Chondrocyte (in vitro differentiated cells): ENCODE measurements around the gene SND1. TPM values are rescaled to one million over a fixed set of nuclear protein-coding genes. Genes with fewer than 3 reads are reported as not detected.

Experiments
- DNase-seq: peaks from one replicate; pipeline ENCODE4 v3.0.0; 2021; ENCODE audit warnings: mixed read lengths, low spot score
- H3K27ac Mint-ChIP-seq: one replicate; pipeline ENCODE4 v1.8.0; 2021; ENCODE audit warnings: mild to moderate bottlenecking, moderate library complexity, mixed read lengths; ENCODE audit not compliant: unreplicated experiment
- H3K27me3 Mint-ChIP-seq: 2 replicates; pipeline ENCODE4 v1.8.0; 2021; ENCODE audit warnings: low read depth, mixed read lengths
- H3K36me3 Mint-ChIP-seq: 2 replicates; pipeline ENCODE4 v1.8.0; 2021; ENCODE audit warnings: low read depth, mixed read lengths
- H3K4me1 Mint-ChIP-seq: 2 replicates; pipeline ENCODE4 v1.8.0; 2021; ENCODE audit warnings: low read depth, mild to moderate bottlenecking, mixed read lengths
- H3K4me3 Mint-ChIP-seq: one replicate; pipeline ENCODE4 v1.8.0; 2021; ENCODE audit warnings: mild to moderate bottlenecking, moderate library complexity, mixed read lengths; ENCODE audit not compliant: unreplicated experiment
- H3K9me3 Mint-ChIP-seq: 2 replicates; pipeline ENCODE4 v1.8.0; 2021; ENCODE audit warnings: low read depth, mixed read lengths
- CTCF ChIP-seq: fragments of 200-600 bp; sonication (generic); IDR thresholded peaks from 2 replicates; pipeline ENCODE4 v1.5.0; 2021; ENCODE audit warnings: antibody characterized with exemption, mild to moderate bottlenecking, moderate library complexity
- total RNA-seq: library from RNA; stranded (reverse); gene quantifications from 3 replicates; pipeline ENCODE4 v1.2.1, GENCODE V29; 2021

Gene SND1
- total RNA-seq, 1 donor from 2014 or later = 229 TPM

GRCh38 chr7:127758845-127759244, 106.9 kb downstream of the SND1 start:
- Mint-ChIP-seq H3K36me3 (no peaks in the 10 kb centered on the region), H3K27ac (no peak overlapping the region), H3K9me3 (no peaks in the 10 kb centered on the region), H3K4me3 (no peak overlapping the region), H3K27me3 (no peaks in the 10 kb centered on the region), H3K4me1 (peaks cover 13% of the 10 kb centered on the region)
- no peak for TF ChIP-seq CTCF
- no peak for DNase-seq

GRCh38 chr7:127759945-127760421, 108.0 kb downstream of the SND1 start:
- H3K36me3 Mint-ChIP-seq = no peaks in the 10 kb centered on the region
- no peaks in the 10 kb centered on the region for H3K9me3 Mint-ChIP-seq
- DNase-seq = no peak
- no peak overlapping the region for H3K27ac Mint-ChIP-seq
- no peaks in the 10 kb centered on the region for H3K27me3 Mint-ChIP-seq
- no peak overlapping the region for H3K4me3 Mint-ChIP-seq
- H3K4me1 Mint-ChIP-seq = peaks cover 13% of the 10 kb centered on the region
- no peak for TF ChIP-seq CTCF

- TF ChIP-seq CTCF = no peak
- H3K9me3 Mint-ChIP-seq = no peaks in the 10 kb centered on the region
- H3K4me3 Mint-ChIP-seq = no peak overlapping the region
Observed at GRCh38 chr7:127760436-127761031, 108.5 kb downstream of the SND1 start.

GRCh38 chr7:127761196-127761595, 109.2 kb downstream of the SND1 start:
- DNase-seq = no peak
- H3K9me3 Mint-ChIP-seq = no peaks in the 10 kb centered on the region
- no peak for TF ChIP-seq CTCF
- no peaks in the 10 kb centered on the region for H3K27me3 Mint-ChIP-seq
- peaks cover 13% of the 10 kb centered on the region for H3K4me1 Mint-ChIP-seq
- H3K4me3 Mint-ChIP-seq = no peak overlapping the region
- H3K36me3 Mint-ChIP-seq = peaks cover 2% of the 10 kb centered on the region
- no peak overlapping the region for H3K27ac Mint-ChIP-seq

More at GRCh38 chr7:127760436-127761031, 108.5 kb downstream of the SND1 start:
- Mint-ChIP-seq H3K36me3 (no peaks in the 10 kb centered on the region), H3K4me1 (peaks cover 13% of the 10 kb centered on the region), H3K27ac (no peak overlapping the region), H3K27me3 (no peaks in the 10 kb centered on the region)
- no peak for DNase-seq

GRCh38 chr7:127764681-127765080, 112.7 kb downstream of the SND1 start:
- no peak overlapping the region for H3K27ac Mint-ChIP-seq
- no peak overlapping the region for H3K4me3 Mint-ChIP-seq
- TF ChIP-seq CTCF = no peak

More at GRCh38 chr7:127764681-127765080, 112.7 kb downstream of the SND1 start:
- Mint-ChIP-seq H3K36me3 (peaks cover 3% of the 10 kb centered on the region), H3K27me3 (no peaks in the 10 kb centered on the region), H3K4me1 (peaks cover 27% of the 10 kb centered on the region), H3K9me3 (no peaks in the 10 kb centered on the region)
- no peak for DNase-seq
